HG03025 (cell line): ENCODE data around the gene RABGAP1L.
A peak's percentile ranks its signal among the peaks of the same experiment; 100 is the strongest.
"Not testable (repeated sequence)": the region's sequence is repeated elsewhere in the genome, so short reads cannot be mapped to it uniquely, and the experiment has no call there.

Source experiments
- ATAC-seq: cut with Tn5 transposase; IDR thresholded peaks from one replicate; pipeline ENCODE4 v1.9.1; 2021; ENCODE audit warnings: mild to moderate bottlenecking, moderate library complexity; ENCODE audit not compliant: unreplicated experiment, low FRiP score

RABGAP1L gene

GRCh38 chr1:174153085-174153824 lies 6.1 kb upstream of the RABGAP1L start:
- no peak for ATAC-seq

- ATAC-seq = no peak
Measured at GRCh38 chr1:174153825-174154107, 5.6 kb upstream of the RABGAP1L start.

GRCh38 chr1:174156437-174156836 lies 2.9 kb upstream of the RABGAP1L start:
- ATAC-seq = no peak

- no peak for ATAC-seq
Measured at GRCh38 chr1:174157157-174157806, 2.0 kb upstream of the RABGAP1L start.

GRCh38 chr1:174158767-174159251 lies 511 bp upstream of the RABGAP1L start:
- no peak for ATAC-seq

- ATAC-seq = peak; percentile 13
Measured at GRCh38 chr1:174160109-174160473, 771 bp downstream of the RABGAP1L start.

- ATAC-seq = no peak
Measured at GRCh38 chr1:174160603-174161002, 1.3 kb downstream of the RABGAP1L start.

GRCh38 chr1:174161813-174162212 lies 2.5 kb downstream of the RABGAP1L start:
- no peak for ATAC-seq

- no peak for ATAC-seq
Measured at GRCh38 chr1:174164826-174165225, 5.5 kb downstream of the RABGAP1L start.

- no peak for ATAC-seq
Measured at GRCh38 chr1:174165471-174166137, 6.3 kb downstream of the RABGAP1L start.

- ATAC-seq = no peak
Measured at GRCh38 chr1:174166530-174167264, 7.4 kb downstream of the RABGAP1L start.

- no peak for ATAC-seq
Measured at GRCh38 chr1:174167265-174167803, 8.0 kb downstream of the RABGAP1L start.

- no peak for ATAC-seq
Measured at GRCh38 chr1:174169342-174169741, 10.0 kb downstream of the RABGAP1L start.

- ATAC-seq = no peak
Measured at GRCh38 chr1:174171073-174171472, 11.8 kb downstream of the RABGAP1L start.

- ATAC-seq = no peak
Measured at GRCh38 chr1:174174461-174175329, 15.4 kb downstream of the RABGAP1L start.

- ATAC-seq = not testable (repeated sequence)
Measured at GRCh38 chr1:174178459-174178858, 19.1 kb downstream of the RABGAP1L start.

- no peak for ATAC-seq
Measured at GRCh38 chr1:174189428-174190062, 30.2 kb downstream of the RABGAP1L start.

GRCh38 chr1:174190691-174191199 lies 31.4 kb downstream of the RABGAP1L start:
- no peak for ATAC-seq

- ATAC-seq = no peak
Measured at GRCh38 chr1:174191349-174191862, 32.1 kb downstream of the RABGAP1L start.
